ENCODE results near the gene KAT5.
A peak's percentile ranks its signal among the peaks of the same experiment; 100 is the strongest.

GRCh38 chr11:65720211-65720934, 8.3 kb downstream of the KAT5 start, which contains the start of gene RNASEH2C:
- TF ChIP-seq REST (IDR thresholded peaks at IDR 0.05; ENCODE audit: low read depth) (no peak), EP300 (IDR thresholded peaks at IDR 0.05; ENCODE audit: borderline replicate concordance) (no peak), EGR1 (IDR thresholded peaks at IDR 0.05) (peak; percentile 64), YY1 (IDR thresholded peaks at IDR 0.05; ENCODE audit: low read depth) (peak; percentile 80), FOXM1 (IDR thresholded peaks at IDR 0.05; ENCODE audit: borderline replicate concordance, low read depth) (no peak), NFIC (IDR thresholded peaks at IDR 0.05) (no peak), RAD21 (IDR thresholded peaks at IDR 0.05; ENCODE audit: low read depth) (no peak), USF1 (IDR thresholded peaks at IDR 0.05) (no peak), MAX (IDR thresholded peaks at IDR 0.05) (peak; percentile 91), TAF1 (IDR thresholded peaks at IDR 0.05; ENCODE audit: low read depth) (peak; percentile 63), ZBTB7A (IDR thresholded peaks at IDR 0.05; ENCODE audit: low read depth) (no peak; the same call in 1 of the 2 replicates), CEBPB (IDR thresholded peaks at IDR 0.05) (no peak), TEAD4 (IDR thresholded peaks at IDR 0.05) (peak; percentile 40)
